HAP-1 (cell line): ENCODE results near the gene IL17A.
"Not testable (repeated sequence)": the region's sequence is repeated elsewhere in the genome, so short reads cannot be mapped to it uniquely, and the experiment has no call there.

ENCODE experiments used
- DNase-seq, 2 experiments: peaks; one replicate each; pipeline ENCODE4 v3.0.0-alpha.2; 2016 to 2020; ENCODE audit warnings: low spot score in 2 of 2
- H3K27me3 ChIP-seq: fragments of 250-450 bp; sonication (Bioruptor Pico); 2 replicates; pipeline ENCODE4 v1.5.1; 2020; ENCODE audit warnings: low read depth, mild to moderate bottlenecking, moderate library complexity
- H3K36me3 ChIP-seq: fragments of 250-450 bp; sonication (Bioruptor Pico); replicated peaks from 2 replicates; pipeline ENCODE4 v1.5.1; 2020; ENCODE audit warnings: mild to moderate bottlenecking
- H3K4me1 ChIP-seq: fragments of 250-450 bp; sonication (Bioruptor Pico); 2 replicates; pipeline ENCODE4 v1.5.1; 2020; ENCODE audit warnings: mild to moderate bottlenecking
- H3K4me3 ChIP-seq: fragments of 250-450 bp; sonication (Bioruptor Pico); 2 replicates; pipeline ENCODE4 v1.5.1; 2020; ENCODE audit warnings: mild to moderate bottlenecking, moderate library complexity
- H3K9me3 ChIP-seq: fragments of 250-450 bp; sonication (Bioruptor Pico); 2 replicates; pipeline ENCODE4 v1.5.1; 2020; ENCODE audit warnings: mild to moderate bottlenecking, moderate library complexity
- in situ Hi-C: fragments of 300-500 bp; cut with MboI; formaldehyde crosslinking; loops from 3 replicates; pipeline ENCODE4 v1.14.3; 2020; ENCODE audit warnings: low sequenced_read_pairs, inconsistent platforms, mixed read lengths

Gene IL17A

DNA sequence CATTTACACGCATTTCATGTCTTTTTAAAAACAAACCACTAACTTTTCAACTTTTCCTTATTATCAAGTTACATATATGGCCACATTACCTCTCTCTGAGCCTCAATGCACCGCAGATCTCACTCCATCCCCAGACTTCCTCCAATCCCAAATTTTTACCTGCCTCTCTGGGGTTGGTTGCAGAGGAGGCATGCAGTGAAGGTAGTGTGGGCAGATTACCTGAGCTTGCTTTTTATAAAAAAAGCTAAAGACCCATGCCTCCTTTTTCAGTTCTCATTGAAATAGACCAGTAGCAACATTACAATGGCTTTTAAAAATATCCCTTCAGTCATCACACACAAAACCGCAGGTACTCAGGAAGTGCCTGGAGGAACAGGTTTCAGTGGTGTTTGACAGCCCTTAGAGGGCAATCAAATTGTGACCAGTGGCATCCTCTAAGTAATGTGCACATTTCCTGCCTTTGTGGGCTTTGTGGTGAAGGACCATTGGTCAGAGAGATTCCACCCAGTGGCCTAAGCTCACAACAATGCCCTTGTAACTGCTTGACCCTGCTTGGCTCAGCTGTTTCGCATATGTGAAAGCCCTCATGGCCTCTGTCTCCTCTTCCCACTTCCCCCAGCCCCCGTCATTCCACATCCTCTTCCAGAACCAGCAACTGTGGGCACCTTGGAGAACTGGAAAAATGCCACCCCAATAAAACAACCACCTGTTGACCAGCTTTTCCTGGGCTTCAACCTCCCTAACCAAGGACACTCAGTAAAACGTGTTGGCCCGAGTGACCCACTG, 30.2 kb upstream of the IL17A start:
- DNase-seq, result no peak
- in situ Hi-C loops, result no loop called here
- H3K4me1 ChIP-seq, result no peaks in the 10 kb centered on the region
- no peaks in the 10 kb centered on the region for H3K27me3 ChIP-seq
- H3K36me3 ChIP-seq, result no peaks in the 10 kb centered on the region
- no peaks in the 10 kb centered on the region for H3K9me3 ChIP-seq
- H3K4me3 ChIP-seq, result no peak overlapping the region

DNA sequence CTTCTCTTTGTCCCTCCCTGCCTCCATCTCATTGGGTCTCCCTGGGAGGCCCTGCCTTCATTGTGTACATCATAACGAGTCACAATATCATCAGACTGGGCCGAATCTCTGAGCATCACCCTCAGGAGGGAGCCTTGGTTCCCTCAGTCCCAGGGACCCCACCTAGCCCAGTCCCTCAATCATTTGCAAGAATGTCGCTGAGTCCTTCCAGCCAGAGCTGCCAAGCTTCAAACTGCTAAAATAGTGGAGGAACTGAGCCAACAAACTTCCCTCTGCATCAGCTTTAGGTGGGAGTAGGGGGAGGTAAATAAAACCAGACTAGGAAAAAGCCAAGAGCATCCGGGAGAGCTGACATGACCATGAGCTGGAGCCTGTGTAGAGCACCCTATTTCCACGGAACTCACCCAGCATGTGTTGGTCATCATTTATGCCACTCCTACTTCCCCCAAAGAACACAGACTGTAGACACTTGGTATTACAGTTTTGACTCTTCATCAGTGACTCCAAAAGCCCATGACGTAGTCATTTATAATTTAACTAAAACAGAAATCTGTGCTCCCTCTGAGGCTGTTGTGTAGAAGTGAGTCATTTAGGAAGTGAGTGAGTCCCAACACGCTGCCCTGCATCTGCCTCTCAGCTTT, 28.8 kb upstream of the IL17A start:
- no peaks in the 10 kb centered on the region for H3K9me3 ChIP-seq
- in situ Hi-C loops, result no loop called here
- H3K27me3 ChIP-seq, result no peaks in the 10 kb centered on the region
- no peak for DNase-seq
- no peak overlapping the region for H3K4me3 ChIP-seq
- H3K36me3 ChIP-seq, result no peaks in the 10 kb centered on the region
- no peaks in the 10 kb centered on the region for H3K4me1 ChIP-seq

DNA sequence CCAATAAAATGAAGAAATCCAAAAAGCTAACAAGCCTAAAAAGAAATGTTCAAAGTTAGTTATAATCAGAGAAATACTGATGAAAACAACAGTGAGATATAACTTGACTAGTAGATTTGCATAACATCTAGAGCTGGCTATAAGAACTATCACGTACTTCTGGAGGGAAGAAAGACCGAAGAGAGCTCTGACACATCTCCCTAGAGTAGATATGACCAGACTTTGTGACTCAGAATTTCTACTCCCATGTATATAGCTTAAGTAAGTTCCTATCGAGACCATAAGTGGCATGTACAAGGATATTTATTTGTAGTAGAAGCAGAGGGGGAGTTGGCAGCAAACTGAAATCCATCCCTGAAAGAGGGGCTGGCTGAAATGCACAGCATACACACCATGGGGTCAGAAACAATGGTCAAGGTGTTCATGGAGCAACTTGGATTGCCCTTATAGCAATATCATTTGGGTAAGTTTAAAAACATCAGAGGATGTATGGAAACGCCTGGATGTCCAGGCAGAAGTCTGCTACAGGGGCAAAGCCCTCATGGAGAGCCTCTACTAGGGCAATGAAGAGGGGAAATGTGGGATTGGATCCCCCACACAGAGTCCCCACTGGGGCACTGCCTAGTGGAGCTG, 25.6 kb upstream of the IL17A start:
- Histone ChIP-seq H3K9me3 (no peaks in the 10 kb centered on the region), H3K4me3 (no peak overlapping the region), H3K4me1 (no peaks in the 10 kb centered on the region), H3K27me3 (peaks cover 6% of the 10 kb centered on the region; the same call in 1 of the 2 replicates), H3K36me3 (no peaks in the 10 kb centered on the region)
- no peak for DNase-seq
- in situ Hi-C loops, result no loop called here

DNA sequence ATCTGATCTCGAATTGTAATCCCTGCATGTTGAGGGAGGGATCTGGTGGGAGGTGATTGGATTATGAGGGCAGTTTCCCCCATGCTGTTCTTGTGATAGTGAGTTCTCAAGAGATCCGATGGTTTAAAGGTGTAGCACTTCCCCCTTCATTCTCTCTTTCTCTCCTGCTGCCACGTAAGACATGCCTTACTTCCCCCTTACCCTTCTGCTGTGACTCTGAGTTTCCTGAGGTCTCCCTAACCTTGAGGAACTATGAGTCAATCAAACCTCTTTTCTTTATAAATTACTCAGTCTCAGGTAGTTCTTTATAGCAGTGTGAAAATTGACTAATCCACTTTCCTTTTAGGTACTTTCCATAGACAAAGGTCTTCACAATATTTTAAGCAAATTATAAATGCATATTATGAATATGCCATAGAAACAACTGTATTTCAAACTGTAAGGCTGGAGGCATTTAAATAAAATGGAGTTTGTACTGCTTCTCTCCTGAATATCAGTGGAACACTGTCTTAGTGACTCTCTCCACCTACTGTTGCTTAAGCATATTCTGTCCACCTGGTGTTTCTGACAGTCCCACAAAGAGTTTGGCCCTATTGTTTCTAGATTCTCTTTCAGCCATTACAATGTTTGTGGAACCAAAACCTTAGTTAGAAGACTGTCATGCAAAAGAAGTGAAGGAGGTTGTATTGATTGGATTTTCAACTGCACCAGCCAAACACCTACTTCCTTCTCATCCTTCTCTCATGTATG, 24.3 kb upstream of the IL17A start:
- H3K27me3 ChIP-seq, result peaks cover 6% of the 10 kb centered on the region; the same call in 1 of the 2 replicates
- H3K36me3 ChIP-seq, result no peaks in the 10 kb centered on the region
- H3K4me3 ChIP-seq, result no peak overlapping the region
- in situ Hi-C loops, result no loop called here
- H3K4me1 ChIP-seq, result no peaks in the 10 kb centered on the region
- no peak for DNase-seq
- H3K9me3 ChIP-seq, result no peaks in the 10 kb centered on the region

DNA sequence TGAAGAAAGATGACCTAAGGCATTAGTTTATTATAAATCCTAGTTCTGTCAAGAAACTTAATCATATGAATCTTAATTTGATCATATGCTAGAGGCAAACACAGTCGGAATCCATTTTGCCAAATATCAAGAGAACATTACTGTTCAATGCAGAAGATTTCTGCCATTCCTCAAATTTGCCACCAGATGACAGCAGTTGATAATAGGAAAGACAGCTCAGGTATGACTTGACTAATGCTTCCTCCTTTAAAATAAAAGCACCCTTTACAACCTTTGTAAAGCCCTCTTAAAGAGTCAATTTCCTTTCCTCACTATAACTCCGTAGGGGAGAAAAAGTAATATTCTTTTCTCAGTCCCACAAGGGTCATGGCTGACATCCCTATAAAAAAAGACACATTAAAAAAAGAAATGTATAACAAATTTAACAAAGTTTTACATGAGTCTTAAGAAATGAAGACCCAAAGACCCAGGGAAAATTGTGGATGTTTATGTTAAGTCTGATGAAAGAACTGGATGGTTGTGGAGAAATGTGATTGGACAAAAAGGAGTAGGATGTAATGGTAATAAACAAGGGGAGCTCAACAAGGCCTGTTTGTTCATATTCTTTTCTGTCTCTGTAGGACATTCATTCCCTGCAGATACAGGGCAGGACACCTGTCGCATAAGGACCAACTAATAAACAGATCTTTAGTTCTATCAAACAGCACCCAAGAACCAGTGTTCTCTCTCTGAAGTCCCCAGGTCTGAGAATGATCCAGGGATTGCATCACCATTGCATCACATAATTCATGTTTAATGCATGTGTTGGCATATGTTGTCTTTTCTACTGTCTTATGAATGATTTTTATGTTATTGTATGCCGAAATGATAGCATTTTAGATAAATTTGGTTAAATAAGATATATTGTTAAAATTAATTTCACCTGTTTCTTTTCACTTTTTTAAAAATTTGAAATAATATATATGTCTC, 23.0 kb upstream of the IL17A start:
- H3K36me3 ChIP-seq, result no peaks in the 10 kb centered on the region
- DNase-seq, result peak in 1 of 2 experiments; percentile 32
- in situ Hi-C loops, result no loop called here

DNA sequence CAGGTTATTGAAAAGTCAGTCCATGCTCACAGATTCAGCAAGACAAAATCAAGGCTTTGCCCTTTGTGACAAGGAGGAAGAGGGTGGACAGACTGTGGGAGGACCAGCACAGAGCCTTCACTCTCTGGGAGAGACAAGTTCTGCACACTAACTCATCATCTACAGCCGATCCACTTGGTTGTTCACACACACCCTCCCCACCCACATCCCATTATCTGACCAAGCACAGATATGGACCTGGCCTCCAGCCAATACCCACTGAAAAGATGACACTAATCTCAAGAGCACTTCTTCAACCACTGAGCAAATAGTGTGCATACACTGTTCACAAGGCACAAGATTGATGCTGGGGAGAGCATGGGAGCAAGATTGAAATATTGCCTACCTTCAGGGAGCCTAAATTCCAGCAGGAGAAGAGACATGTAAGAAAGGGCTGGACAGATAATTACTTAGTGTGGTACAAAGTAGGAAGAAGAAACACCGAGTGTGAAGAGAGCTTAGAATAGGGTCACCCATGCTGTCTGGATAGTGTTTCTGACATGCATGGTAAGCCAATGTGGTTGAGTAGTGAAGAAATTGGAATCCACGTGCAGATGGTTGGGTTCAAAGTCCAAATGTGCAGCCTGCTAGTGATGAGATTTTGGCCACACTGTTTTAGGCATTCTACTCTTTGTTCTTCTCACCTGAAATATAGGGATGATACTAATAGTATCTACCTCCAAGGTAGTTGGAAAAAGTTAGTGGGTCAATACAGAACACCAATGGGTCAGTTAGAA, 21.7 kb upstream of the IL17A start:
- Histone ChIP-seq H3K9me3 (no peaks in the 10 kb centered on the region), H3K4me1 (no peaks in the 10 kb centered on the region), H3K27me3 (peaks cover 6% of the 10 kb centered on the region; the same call in 1 of the 2 replicates), H3K36me3 (no peaks in the 10 kb centered on the region), H3K4me3 (no peak overlapping the region)
- in situ Hi-C loops, result no loop called here
- no peak for DNase-seq

More for the DNA sequence above, 23.0 kb upstream of the IL17A start:
- Histone ChIP-seq H3K27me3 (peaks cover 6% of the 10 kb centered on the region; the same call in 1 of the 2 replicates), H3K4me1 (no peaks in the 10 kb centered on the region), H3K9me3 (no peaks in the 10 kb centered on the region), H3K4me3 (no peak overlapping the region)

DNA sequence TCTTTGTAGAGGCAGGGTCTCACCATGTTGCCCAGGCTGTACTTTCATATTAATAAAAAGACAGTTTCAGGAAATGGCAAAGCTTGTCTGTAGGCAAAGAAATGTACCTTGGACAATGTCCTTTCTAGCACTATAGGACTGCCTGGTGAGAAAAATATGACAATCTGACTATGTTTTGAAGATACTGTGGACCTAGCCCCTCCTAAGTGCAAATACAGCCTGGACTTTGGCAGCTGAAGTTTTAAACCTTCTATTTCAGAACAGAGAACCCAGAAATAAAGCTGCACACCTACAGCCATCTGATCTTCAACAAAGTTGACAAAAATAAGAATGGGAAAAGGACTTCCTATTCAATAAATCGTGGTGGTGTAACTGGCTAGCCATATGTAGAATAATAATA, 18.9 kb upstream of the IL17A start:
- peaks cover 6% of the 10 kb centered on the region; the same call in 1 of the 2 replicates for H3K27me3 ChIP-seq
- H3K9me3 ChIP-seq, result no peaks in the 10 kb centered on the region
- H3K4me1 ChIP-seq, result no peaks in the 10 kb centered on the region
- H3K36me3 ChIP-seq, result no peaks in the 10 kb centered on the region
- in situ Hi-C loops, result no loop called here
- H3K4me3 ChIP-seq, result no peak overlapping the region
- no peak for DNase-seq

DNA sequence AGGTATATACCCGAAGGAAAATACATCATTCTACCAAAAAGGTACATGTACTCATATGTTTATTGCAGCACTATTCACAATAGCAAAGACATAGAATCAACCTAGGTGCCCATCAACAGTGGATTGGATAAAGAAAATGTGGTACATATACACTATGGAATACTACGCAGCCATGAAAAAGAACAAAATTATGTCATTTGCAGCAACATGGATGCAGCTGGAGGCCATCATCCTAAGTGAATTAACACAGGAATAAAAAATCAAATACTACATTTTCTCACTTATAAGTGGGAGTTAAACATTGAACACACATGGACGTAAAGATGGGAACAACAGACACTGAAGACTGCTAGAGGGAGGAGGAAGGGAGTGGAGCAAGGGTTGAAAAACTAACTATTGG, 17.8 kb upstream of the IL17A start:
- H3K27me3 ChIP-seq, H3K4me3 ChIP-seq, DNase-seq, H3K4me1 ChIP-seq, H3K36me3 ChIP-seq, H3K9me3 ChIP-seq, in situ Hi-C loops: not testable (repeated sequence)

DNA sequence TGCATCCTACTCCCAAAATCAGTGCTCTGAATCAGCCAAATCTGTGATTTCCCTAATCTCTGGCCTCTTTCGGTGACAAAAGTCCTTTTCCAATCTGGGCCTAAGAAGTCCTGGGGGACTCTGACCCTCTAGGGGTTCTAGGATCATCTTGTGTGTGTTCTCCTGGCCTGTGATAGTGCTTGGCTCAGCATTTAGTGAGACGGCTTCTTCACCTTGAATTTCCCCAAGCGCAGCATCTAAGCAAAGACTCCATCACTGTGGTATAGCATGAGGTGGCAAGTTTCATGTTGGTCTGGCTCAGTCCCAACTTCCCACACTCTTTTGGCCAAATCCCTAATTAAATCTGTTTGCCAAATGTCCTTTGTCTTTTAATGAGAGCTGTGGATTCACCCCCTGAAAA, 12.1 kb upstream of the IL17A start:
- in situ Hi-C loops, result no loop called here
- no peak overlapping the region for H3K4me3 ChIP-seq
- no peaks in the 10 kb centered on the region for H3K27me3 ChIP-seq
- no peak for DNase-seq
- no peaks in the 10 kb centered on the region; the same call in 1 of the 2 replicates for H3K9me3 ChIP-seq
- H3K4me1 ChIP-seq, result no peaks in the 10 kb centered on the region
- no peaks in the 10 kb centered on the region for H3K36me3 ChIP-seq

DNA sequence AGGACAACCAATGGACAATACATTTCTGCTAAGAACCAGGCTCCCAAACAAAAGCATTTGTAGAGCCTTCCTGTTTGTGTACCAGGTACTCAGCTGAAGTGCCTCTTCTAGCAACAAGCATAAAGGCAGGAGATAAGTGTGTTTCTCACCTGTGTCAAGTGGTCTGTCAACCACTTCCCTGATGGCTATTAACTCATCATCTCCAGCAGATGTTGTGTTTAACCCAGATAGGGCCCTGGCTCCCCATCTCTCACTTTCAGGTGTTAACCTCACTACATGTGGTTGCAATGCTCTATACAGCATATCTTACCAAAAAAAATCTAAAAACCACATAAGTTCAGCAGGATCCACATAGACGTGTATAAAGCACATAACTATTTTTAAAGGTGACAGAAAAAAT, 9.6 kb upstream of the IL17A start:
- in situ Hi-C loops, result no loop called here
- Histone ChIP-seq H3K36me3 (no peaks in the 10 kb centered on the region), H3K4me3 (no peak overlapping the region), H3K4me1 (no peaks in the 10 kb centered on the region), H3K9me3 (no peaks in the 10 kb centered on the region; the same call in 1 of the 2 replicates), H3K27me3 (no peaks in the 10 kb centered on the region)
- DNase-seq, result no peak

DNA sequence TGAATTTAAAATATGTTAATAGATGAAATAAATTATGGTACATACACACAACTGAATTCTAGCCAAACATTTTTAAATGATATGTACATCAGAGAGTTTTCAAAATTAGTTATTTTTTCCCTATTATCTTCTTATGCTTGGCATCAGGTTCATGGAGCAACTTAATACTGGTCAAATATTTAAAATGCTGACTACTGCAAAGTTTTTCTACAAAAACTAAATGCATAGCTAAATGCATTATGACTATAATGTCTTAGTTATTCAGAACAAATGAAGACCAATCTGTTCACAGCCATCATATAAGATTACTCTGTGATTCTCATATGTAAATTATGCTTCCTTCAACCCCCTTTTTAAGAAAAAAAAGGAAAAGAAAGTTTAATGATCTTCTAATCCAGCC, 8.2 kb upstream of the IL17A start:
- DNase-seq, result no peak
- no peaks in the 10 kb centered on the region for H3K4me1 ChIP-seq
- no peak overlapping the region for H3K4me3 ChIP-seq
- no peaks in the 10 kb centered on the region for H3K27me3 ChIP-seq
- no peaks in the 10 kb centered on the region; the same call in 1 of the 2 replicates for H3K9me3 ChIP-seq
- no peaks in the 10 kb centered on the region for H3K36me3 ChIP-seq
- in situ Hi-C loops, result no loop called here

DNA sequence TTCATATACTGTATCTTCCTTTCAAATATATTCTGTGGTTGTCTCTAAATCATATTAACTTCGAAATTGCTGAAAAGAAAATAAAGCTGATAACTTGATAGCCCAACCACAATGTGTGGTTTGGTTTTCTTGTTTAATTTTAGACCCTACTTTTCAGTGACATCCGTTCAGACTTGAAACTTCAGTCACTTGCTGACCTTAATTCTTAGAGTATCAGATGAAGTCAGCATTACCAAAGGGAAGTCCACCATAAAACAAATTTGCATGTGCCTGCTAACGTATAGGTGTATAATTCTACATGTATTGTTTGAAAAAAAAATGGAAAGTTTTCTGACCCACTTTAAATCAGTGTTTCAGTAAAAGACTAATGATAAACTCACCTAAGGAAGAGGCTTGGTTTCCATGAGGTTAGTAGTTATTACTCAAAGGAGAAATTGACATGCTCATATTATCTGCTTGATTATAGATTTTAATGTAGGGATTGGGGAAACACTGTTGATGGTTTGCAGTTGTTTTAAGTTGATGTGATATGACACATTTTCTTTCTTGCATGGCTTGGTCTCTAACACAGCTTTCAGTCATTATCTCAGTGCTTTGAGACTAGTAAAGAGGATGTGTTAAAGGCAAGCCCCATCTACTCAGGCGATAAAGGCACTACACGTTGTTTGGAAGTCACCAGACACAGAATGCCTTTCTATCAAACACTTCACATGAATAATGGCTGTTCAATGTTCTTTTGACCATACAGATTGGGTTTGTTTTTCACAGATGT, 5.2 kb upstream of the IL17A start:
- H3K9me3 ChIP-seq, result no peaks in the 10 kb centered on the region
- in situ Hi-C loops, result no loop called here
- H3K4me1 ChIP-seq, result no peaks in the 10 kb centered on the region
- no peak overlapping the region for H3K4me3 ChIP-seq
- no peaks in the 10 kb centered on the region for H3K36me3 ChIP-seq
- no peaks in the 10 kb centered on the region for H3K27me3 ChIP-seq
- no peak for DNase-seq
